ENCODE data around the gene PCMT1.
"Not testable (repeated sequence)": the region's sequence is repeated elsewhere in the genome, so short reads cannot be mapped to it uniquely, and the experiment has no call there.

Gene PCMT1

GRCh38 chr6:149749082-149749593 is 403 bp upstream of the PCMT1 start:
- H3K27me3 ChIP-seq (ENCODE audit: control insufficient read depth, insufficient read depth, low read length, poor library complexity, severe bottlenecking); H3K4me1 ChIP-seq (ENCODE audit: control insufficient read depth, insufficient read depth, low read length); H3K36me3 ChIP-seq (ENCODE audit: control insufficient read depth, insufficient read depth, low read length); H3K9me3 ChIP-seq (ENCODE audit: control insufficient read depth, low read length): not testable (repeated sequence)
- H3K27ac ChIP-seq (ENCODE audit: insufficient read depth, low read depth, low read length, poor library complexity, severe bottlenecking) = peak overlapping the region; percentile 57
- WGBS, 2 experiments = 0 to 1% methylated on average over 25 of the region's 38 CpGs
- H3K4me3 ChIP-seq (ENCODE audit: insufficient read depth, low read depth, low read length) = peak overlapping the region; percentile 97

DNA sequence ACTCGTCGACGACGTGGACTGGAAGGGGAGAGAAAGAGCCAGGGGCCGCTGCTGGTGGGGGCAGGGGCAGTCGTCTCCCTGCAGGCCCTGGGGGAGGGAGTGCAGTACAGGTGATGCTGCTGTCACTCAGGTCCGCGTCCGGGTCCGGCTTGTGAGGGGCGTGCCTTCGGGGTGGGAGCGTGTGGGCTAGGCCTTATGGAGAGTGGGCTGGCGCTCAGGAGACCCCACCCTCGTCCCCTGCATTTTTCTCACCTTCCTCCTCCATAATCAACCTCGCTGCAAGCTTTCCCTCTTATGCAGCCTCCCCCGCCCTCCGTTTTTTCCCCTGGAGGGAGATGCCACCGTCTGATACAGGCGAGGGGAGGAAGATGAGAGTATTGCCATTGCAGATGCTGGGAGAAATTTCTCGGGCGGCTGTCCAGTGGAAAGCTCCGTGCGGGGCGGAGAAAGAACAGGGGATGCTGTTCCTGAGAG is 632 bp downstream of the PCMT1 start:
- H3K9me3 ChIP-seq (ENCODE audit: control insufficient read depth, low read length) = no peaks in the 10 kb centered on the region
- peaks cover 5% of the 10 kb centered on the region for H3K4me1 ChIP-seq (ENCODE audit: control insufficient read depth, insufficient read depth, low read length)
- peak overlapping the region; percentile 83 for H3K27ac ChIP-seq (ENCODE audit: insufficient read depth, low read depth, low read length, poor library complexity, severe bottlenecking)
- peak overlapping the region; percentile 97 for H3K4me3 ChIP-seq (ENCODE audit: insufficient read depth, low read depth, low read length)
- H3K27me3 ChIP-seq (ENCODE audit: control insufficient read depth, insufficient read depth, low read length, poor library complexity, severe bottlenecking) = no peaks in the 10 kb centered on the region
- WGBS, 2 experiments = 1% methylated on average over 24 to 25 of the region's 25 CpGs
- no peaks in the 10 kb centered on the region for H3K36me3 ChIP-seq (ENCODE audit: control insufficient read depth, insufficient read depth, low read length)

DNA sequence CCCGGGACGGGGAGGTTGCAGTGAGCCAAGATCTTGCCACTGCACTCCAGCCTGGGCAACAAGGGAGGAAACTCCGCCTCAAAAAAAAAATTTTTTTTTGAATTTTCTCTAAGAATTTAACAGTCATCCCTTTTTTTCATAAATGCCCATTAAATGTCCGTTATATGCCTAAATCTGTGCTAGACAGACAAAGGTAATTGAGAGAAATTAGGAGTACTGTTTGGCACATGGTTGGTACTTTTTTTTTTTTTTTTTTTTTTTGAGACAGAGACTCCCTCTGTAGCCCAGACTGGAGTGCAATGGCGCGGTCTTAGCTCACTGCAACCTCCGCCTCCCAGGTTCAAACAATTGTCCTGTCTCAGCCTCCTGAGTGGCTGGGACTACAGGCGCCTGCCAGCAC is 1.7 kb downstream of the PCMT1 start:
- H3K4me3 ChIP-seq (ENCODE audit: insufficient read depth, low read depth, low read length) = no peak overlapping the region
- no peak overlapping the region for H3K27ac ChIP-seq (ENCODE audit: insufficient read depth, low read depth, low read length, poor library complexity, severe bottlenecking)
- H3K9me3 ChIP-seq (ENCODE audit: control insufficient read depth, low read length) = no peaks in the 10 kb centered on the region

GRCh38 chr6:149751920-149752319 is 2.4 kb downstream of the PCMT1 start:
- 93% methylated on average over 5 of the region's 5 CpGs for WGBS, 2 experiments

More for the DNA sequence above, 1.7 kb downstream of the PCMT1 start:
- Histone ChIP-seq H3K4me1 (ENCODE audit: control insufficient read depth, insufficient read depth, low read length) (peaks cover 5% of the 10 kb centered on the region), H3K27me3 (ENCODE audit: control insufficient read depth, insufficient read depth, low read length, poor library complexity, severe bottlenecking) (no peaks in the 10 kb centered on the region), H3K36me3 (ENCODE audit: control insufficient read depth, insufficient read depth, low read length) (no peaks in the 10 kb centered on the region)
- WGBS, 2 experiments = 91 to 93% methylated on average over 8 of the region's 8 CpGs

GRCh38 chr6:149752600-149753373 is 3.2 kb downstream of the PCMT1 start:
- Histone ChIP-seq H3K36me3 (ENCODE audit: control insufficient read depth, insufficient read depth, low read length) (no peaks in the 10 kb centered on the region), H3K27me3 (ENCODE audit: control insufficient read depth, insufficient read depth, low read length, poor library complexity, severe bottlenecking) (no peaks in the 10 kb centered on the region), H3K27ac (ENCODE audit: insufficient read depth, low read depth, low read length, poor library complexity, severe bottlenecking) (no peak overlapping the region), H3K9me3 (ENCODE audit: control insufficient read depth, low read length) (no peaks in the 10 kb centered on the region), H3K4me3 (ENCODE audit: insufficient read depth, low read depth, low read length) (no peak overlapping the region), H3K4me1 (ENCODE audit: control insufficient read depth, insufficient read depth, low read length) (peaks cover 5% of the 10 kb centered on the region)
- whole genome bisulfite sequencing, 2 experiments = 96% methylated on average over 2 to 4 of the region's 4 CpGs

More at GRCh38 chr6:149751920-149752319, 2.4 kb downstream of the PCMT1 start:
- not testable (repeated sequence) for H3K36me3 ChIP-seq (ENCODE audit: control insufficient read depth, insufficient read depth, low read length); H3K27me3 ChIP-seq (ENCODE audit: control insufficient read depth, insufficient read depth, low read length, poor library complexity, severe bottlenecking); H3K4me3 ChIP-seq (ENCODE audit: insufficient read depth, low read depth, low read length); H3K4me1 ChIP-seq (ENCODE audit: control insufficient read depth, insufficient read depth, low read length); H3K9me3 ChIP-seq (ENCODE audit: control insufficient read depth, low read length); H3K27ac ChIP-seq (ENCODE audit: insufficient read depth, low read depth, low read length, poor library complexity, severe bottlenecking)

GRCh38 chr6:149753374-149753637 is 3.8 kb downstream of the PCMT1 start:
- H3K9me3 ChIP-seq (ENCODE audit: control insufficient read depth, low read length); H3K36me3 ChIP-seq (ENCODE audit: control insufficient read depth, insufficient read depth, low read length); H3K4me3 ChIP-seq (ENCODE audit: insufficient read depth, low read depth, low read length); H3K27me3 ChIP-seq (ENCODE audit: control insufficient read depth, insufficient read depth, low read length, poor library complexity, severe bottlenecking); H3K4me1 ChIP-seq (ENCODE audit: control insufficient read depth, insufficient read depth, low read length); H3K27ac ChIP-seq (ENCODE audit: insufficient read depth, low read depth, low read length, poor library complexity, severe bottlenecking): not testable (repeated sequence)
- WGBS, 2 experiments = 89 to 95% methylated on average over 3 of the region's 3 CpGs

GRCh38 chr6:149754548-149754947 is 5.0 kb downstream of the PCMT1 start:
- Histone ChIP-seq H3K27ac (ENCODE audit: insufficient read depth, low read depth, low read length, poor library complexity, severe bottlenecking) (no peak overlapping the region), H3K4me3 (ENCODE audit: insufficient read depth, low read depth, low read length) (no peak overlapping the region), H3K27me3 (ENCODE audit: control insufficient read depth, insufficient read depth, low read length, poor library complexity, severe bottlenecking) (no peaks in the 10 kb centered on the region), H3K36me3 (ENCODE audit: control insufficient read depth, insufficient read depth, low read length) (no peaks in the 10 kb centered on the region), H3K9me3 (ENCODE audit: control insufficient read depth, low read length) (no peaks in the 10 kb centered on the region), H3K4me1 (ENCODE audit: control insufficient read depth, insufficient read depth, low read length) (peaks cover 5% of the 10 kb centered on the region)
- WGBS, 2 experiments = 96 to 99% methylated on average over 4 of the region's 4 CpGs

GRCh38 chr6:149755300-149756260 is 6.0 kb downstream of the PCMT1 start:
- H3K27ac ChIP-seq (ENCODE audit: insufficient read depth, low read depth, low read length, poor library complexity, severe bottlenecking) = no peak overlapping the region
- H3K9me3 ChIP-seq (ENCODE audit: control insufficient read depth, low read length) = no peaks in the 10 kb centered on the region
- 95 to 96% methylated on average over 8 of the region's 9 CpGs for WGBS, 2 experiments
- H3K36me3 ChIP-seq (ENCODE audit: control insufficient read depth, insufficient read depth, low read length) = no peaks in the 10 kb centered on the region
- no peaks in the 10 kb centered on the region for H3K27me3 ChIP-seq (ENCODE audit: control insufficient read depth, insufficient read depth, low read length, poor library complexity, severe bottlenecking)
- peaks cover 4% of the 10 kb centered on the region for H3K4me1 ChIP-seq (ENCODE audit: control insufficient read depth, insufficient read depth, low read length)
- no peak overlapping the region for H3K4me3 ChIP-seq (ENCODE audit: insufficient read depth, low read depth, low read length)

- H3K9me3 ChIP-seq (ENCODE audit: control insufficient read depth, low read length) = no peaks in the 10 kb centered on the region
- 89 to 94% methylated on average over 6 to 7 of the region's 7 CpGs for WGBS, 2 experiments
- H3K4me1 ChIP-seq (ENCODE audit: control insufficient read depth, insufficient read depth, low read length) = no peaks in the 10 kb centered on the region
- H3K4me3 ChIP-seq (ENCODE audit: insufficient read depth, low read depth, low read length) = no peak overlapping the region
- H3K27ac ChIP-seq (ENCODE audit: insufficient read depth, low read depth, low read length, poor library complexity, severe bottlenecking) = no peak overlapping the region
- no peaks in the 10 kb centered on the region for H3K36me3 ChIP-seq (ENCODE audit: control insufficient read depth, insufficient read depth, low read length)
- no peaks in the 10 kb centered on the region for H3K27me3 ChIP-seq (ENCODE audit: control insufficient read depth, insufficient read depth, low read length, poor library complexity, severe bottlenecking)
These were observed 6.7 kb downstream of the PCMT1 start for GRCh38 chr6:149756261-149756636.

- H3K4me3 ChIP-seq (ENCODE audit: insufficient read depth, low read depth, low read length) = no peak overlapping the region
These were observed 11.9 kb downstream of the PCMT1 start for GRCh38 chr6:149761438-149761837.

More at GRCh38 chr6:149761438-149761837, 11.9 kb downstream of the PCMT1 start:
- Histone ChIP-seq H3K4me1 (ENCODE audit: control insufficient read depth, insufficient read depth, low read length) (no peaks in the 10 kb centered on the region), H3K36me3 (ENCODE audit: control insufficient read depth, insufficient read depth, low read length) (no peaks in the 10 kb centered on the region), H3K9me3 (ENCODE audit: control insufficient read depth, low read length) (no peaks in the 10 kb centered on the region), H3K27ac (ENCODE audit: insufficient read depth, low read depth, low read length, poor library complexity, severe bottlenecking) (no peak overlapping the region), H3K27me3 (ENCODE audit: control insufficient read depth, insufficient read depth, low read length, poor library complexity, severe bottlenecking) (no peaks in the 10 kb centered on the region)
- WGBS, 2 experiments = 100% methylated on average over 1 of the region's 1 CpG; no CpG with 5 or more reads in 1 of the 2 experiments

Data from ectodermal cell (in vitro differentiated cells).